Endodermal cell (in vitro differentiated cells): ENCODE data around the gene MLN. TPM values are rescaled to one million over a fixed set of nuclear protein-coding genes. Genes with fewer than 3 reads are reported as not detected.

Experiments
- DNase-seq: peaks from one replicate; pipeline ENCODE4 v3.0.0-alpha.2; 2017
- H3K27ac ChIP-seq: 2 replicates; pipeline ENCODE4 v1.5.1; 2013; ENCODE audit warnings: mild to moderate bottlenecking, low read depth, low read length, moderate library complexity
- H3K27me3 ChIP-seq: 2 replicates; pipeline ENCODE4 v1.6.1; 2013; ENCODE audit warnings: mild to moderate bottlenecking, low read length, moderate library complexity; ENCODE audit not compliant: insufficient read depth, control insufficient read depth, poor library complexity, severe bottlenecking
- H3K36me3 ChIP-seq: 2 replicates; pipeline ENCODE4 v1.7.0; 2013; ENCODE audit warnings: mild to moderate bottlenecking, low read length, moderate library complexity; ENCODE audit not compliant: control insufficient read depth, insufficient read depth
- H3K4me1 ChIP-seq: one replicate; pipeline ENCODE4 v1.7.0; 2013; ENCODE audit warnings: low read length; ENCODE audit not compliant: control insufficient read depth, insufficient read depth
- H3K4me3 ChIP-seq: 2 replicates; pipeline ENCODE4 v1.5.1; 2013; ENCODE audit warnings: mild to moderate bottlenecking, low read length, moderate library complexity
- H3K9ac ChIP-seq: 2 replicates; pipeline ENCODE4 v1.6.1; 2013; ENCODE audit warnings: mild to moderate bottlenecking, low read length, moderate library complexity; ENCODE audit not compliant: poor library complexity, severe bottlenecking; ENCODE audit errors: extremely low read depth
- H3K9me3 ChIP-seq: 2 replicates; pipeline ENCODE4 v1.6.1; 2013; ENCODE audit warnings: mild to moderate bottlenecking, low read length, moderate library complexity; ENCODE audit not compliant: control insufficient read depth
- H3K27ac Mint-ChIP-seq: 2 replicates; pipeline ENCODE4 v1.8.0; 2020; ENCODE audit warnings: mixed read lengths
- H3K27me3 Mint-ChIP-seq: 2 replicates; pipeline ENCODE4 v1.8.0; 2021; ENCODE audit warnings: mild to moderate bottlenecking, mixed read lengths; ENCODE audit not compliant: insufficient read depth
- H3K36me3 Mint-ChIP-seq: 2 replicates; pipeline ENCODE4 v1.8.0; 2020; ENCODE audit warnings: low read depth, mixed read lengths
- H3K4me1 Mint-ChIP-seq: 2 replicates; pipeline ENCODE4 v1.8.0; 2020; ENCODE audit warnings: mixed read lengths
- H3K4me3 Mint-ChIP-seq: 2 replicates; pipeline ENCODE4 v1.8.0; 2020; ENCODE audit warnings: mild to moderate bottlenecking, moderate library complexity, mixed read lengths
- H3K9me3 Mint-ChIP-seq: 2 replicates; pipeline ENCODE4 v1.8.0; 2020; ENCODE audit warnings: mild to moderate bottlenecking, mixed read lengths
- WGBS, 2 experiments: methylation state at CpG; one replicate each; pipeline versions ENCODE4 v1.1.5 to v1.1.7; 2013; ENCODE audit warnings: missing lambda C conversion rate in 2 of 2, mixed read lengths in 1 of 2; ENCODE audit not compliant: insufficient coverage in 1 of 2, insufficient read length in 1 of 2; 5-methylcytosine and 5-hydroxymethylcytosine counted together
- total RNA-seq, 2 donors: library from RNA; stranded (reverse); fragmentation: NEBNext Ultra II Directional in 1 of 2; extraction: Animal tissue kit (Norgen Biotek cat#: 25700) in 1 of 2; gene quantifications; 2 replicates in 1 of 2; 3 replicates in 1 of 2; pipeline ENCODE4 v1.2.1, GENCODE V29; 2021
- TF ChIP-seq, protein P1 (sequence below): fragments of 200-600 bp; sonication (generic); conservative IDR thresholded peaks from 2 replicates; pipeline ENCODE4 v1.5.0; 2021; ENCODE audit warnings: antibody characterized with exemption, mild to moderate bottlenecking

MLN gene
- total RNA-seq, 2 donors from 2014 or later = not detected

DNA sequence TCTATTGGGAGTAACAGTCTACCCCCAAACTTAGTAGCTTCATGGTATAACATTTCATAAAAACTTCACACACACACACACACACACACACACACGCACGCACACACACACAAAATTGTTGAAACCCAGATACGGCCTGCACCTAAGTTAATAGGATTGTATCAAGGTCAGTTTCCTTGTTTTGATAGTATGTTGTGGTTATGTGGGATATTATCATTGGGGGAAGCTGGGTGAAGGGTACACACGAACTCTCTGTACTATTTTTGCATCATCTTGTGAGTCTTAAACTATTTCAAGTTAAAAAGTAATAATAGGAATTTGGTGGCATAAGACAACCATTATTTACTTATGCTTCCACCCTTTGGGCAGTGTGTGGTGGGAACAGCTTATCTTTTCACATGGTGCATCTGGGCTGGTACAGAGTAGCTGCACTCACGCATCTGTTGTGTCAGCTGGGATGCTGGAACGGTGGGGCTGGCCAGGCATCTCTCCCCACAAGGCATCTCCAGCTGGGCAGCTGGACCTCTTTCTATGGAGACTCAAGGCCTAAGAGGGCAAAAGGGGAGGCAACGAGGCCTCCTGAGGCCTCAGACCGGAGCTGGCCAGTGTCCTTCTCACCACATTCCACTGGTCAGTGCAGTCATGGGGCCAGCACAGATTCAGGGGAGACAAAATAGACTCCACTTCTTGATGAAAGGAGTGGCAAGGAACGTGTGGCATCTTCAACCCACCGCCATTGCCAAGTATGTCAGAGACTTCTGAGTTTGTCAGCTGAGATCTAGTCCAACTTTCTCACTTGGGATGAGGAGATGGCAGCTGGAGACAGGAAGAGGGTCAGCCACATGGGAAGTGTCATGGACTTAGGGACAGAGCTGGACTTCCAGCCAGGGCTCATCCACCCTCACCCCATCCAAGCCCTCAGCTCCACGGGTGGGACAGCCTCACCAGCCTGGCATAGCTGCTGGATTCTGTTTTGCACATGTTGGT, 36.6 kb downstream of the MLN start:
- peaks cover under 1% of the 10 kb centered on the region for H3K36me3 ChIP-seq
- H3K27me3 Mint-ChIP-seq = peaks cover 8% of the 10 kb centered on the region
- H3K9me3 ChIP-seq = no peaks in the 10 kb centered on the region
- peaks cover 6% of the 10 kb centered on the region for H3K9me3 Mint-ChIP-seq
- H3K4me3 ChIP-seq = no peak overlapping the region
- DNase-seq = no peak
- peaks cover under 1% of the 10 kb centered on the region for H3K36me3 Mint-ChIP-seq
- H3K4me1 ChIP-seq = peaks cover 7% of the 10 kb centered on the region
- TF ChIP-seq, protein P1, sequence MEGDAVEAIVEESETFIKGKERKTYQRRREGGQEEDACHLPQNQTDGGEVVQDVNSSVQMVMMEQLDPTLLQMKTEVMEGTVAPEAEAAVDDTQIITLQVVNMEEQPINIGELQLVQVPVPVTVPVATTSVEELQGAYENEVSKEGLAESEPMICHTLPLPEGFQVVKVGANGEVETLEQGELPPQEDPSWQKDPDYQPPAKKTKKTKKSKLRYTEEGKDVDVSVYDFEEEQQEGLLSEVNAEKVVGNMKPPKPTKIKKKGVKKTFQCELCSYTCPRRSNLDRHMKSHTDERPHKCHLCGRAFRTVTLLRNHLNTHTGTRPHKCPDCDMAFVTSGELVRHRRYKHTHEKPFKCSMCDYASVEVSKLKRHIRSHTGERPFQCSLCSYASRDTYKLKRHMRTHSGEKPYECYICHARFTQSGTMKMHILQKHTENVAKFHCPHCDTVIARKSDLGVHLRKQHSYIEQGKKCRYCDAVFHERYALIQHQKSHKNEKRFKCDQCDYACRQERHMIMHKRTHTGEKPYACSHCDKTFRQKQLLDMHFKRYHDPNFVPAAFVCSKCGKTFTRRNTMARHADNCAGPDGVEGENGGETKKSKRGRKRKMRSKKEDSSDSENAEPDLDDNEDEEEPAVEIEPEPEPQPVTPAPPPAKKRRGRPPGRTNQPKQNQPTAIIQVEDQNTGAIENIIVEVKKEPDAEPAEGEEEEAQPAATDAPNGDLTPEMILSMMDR = no peak
- H3K27ac ChIP-seq = no peak overlapping the region
- peaks cover 23% of the 10 kb centered on the region for H3K4me1 Mint-ChIP-seq
- H3K27me3 ChIP-seq = no peaks in the 10 kb centered on the region
- no peak overlapping the region for H3K9ac ChIP-seq
- H3K27ac Mint-ChIP-seq = no peak overlapping the region
- no peak overlapping the region for H3K4me3 Mint-ChIP-seq
- 92 to 95% methylated on average over 7 to 11 of the region's 11 CpGs for WGBS, 2 experiments

DNA sequence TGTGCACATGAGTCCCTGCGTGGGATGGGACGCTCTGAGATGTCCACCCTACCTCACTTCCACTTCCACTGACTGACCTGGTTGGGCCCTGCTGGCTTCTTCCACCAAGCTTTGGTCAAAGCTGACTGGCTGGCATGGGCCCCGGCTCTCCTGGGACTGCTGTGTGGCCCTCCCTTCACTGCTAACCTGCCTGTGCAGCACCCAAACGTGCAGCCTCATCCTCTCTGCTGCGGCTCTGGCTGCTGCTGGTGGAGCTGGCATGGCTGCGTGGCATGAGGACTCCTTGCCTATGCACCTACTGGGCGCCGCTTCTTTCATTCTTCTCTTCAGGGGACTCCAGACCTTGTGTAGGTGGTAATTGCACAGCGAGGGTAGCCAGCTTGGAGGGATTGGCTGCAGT, 38.4 kb downstream of the MLN start:
- peaks cover 6% of the 10 kb centered on the region for H3K9me3 Mint-ChIP-seq

DNA sequence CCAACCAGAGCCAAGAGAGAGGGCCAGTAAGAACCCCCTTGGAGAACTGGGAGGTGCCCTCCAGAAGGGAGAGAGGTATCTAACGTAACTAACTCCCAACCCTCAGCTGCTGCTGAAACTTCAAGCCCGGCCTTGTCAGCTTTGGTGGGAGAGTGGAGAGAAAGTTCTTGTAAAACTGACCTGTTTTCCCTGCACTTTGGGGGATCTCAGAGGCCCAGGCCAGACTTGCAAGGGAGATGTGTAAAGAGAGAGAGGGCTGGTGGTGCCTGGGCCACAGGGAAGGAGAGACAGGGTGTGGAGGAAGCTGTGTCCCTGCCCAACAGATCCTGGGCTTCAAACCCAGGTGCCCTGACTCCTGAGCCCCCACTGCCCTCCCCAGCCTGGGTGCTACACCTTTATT, 39.8 kb downstream of the MLN start:
- 95% methylated on average over 2 of the region's 2 CpGs; no CpG with 5 or more reads in 1 of the 2 experiments for WGBS, 2 experiments
- Mint-ChIP-seq H3K27ac (no peak overlapping the region), H3K4me3 (no peak overlapping the region), H3K4me1 (no peaks in the 10 kb centered on the region), H3K9me3 (peaks cover 6% of the 10 kb centered on the region), H3K36me3 (no peaks in the 10 kb centered on the region), H3K27me3 (peaks cover 8% of the 10 kb centered on the region)
- TF ChIP-seq, protein P1 = no peak
- no peaks in the 10 kb centered on the region for H3K36me3 ChIP-seq
- H3K27me3 ChIP-seq = no peaks in the 10 kb centered on the region
- no peak overlapping the region for H3K27ac ChIP-seq
- no peaks in the 10 kb centered on the region for H3K9me3 ChIP-seq
- H3K4me1 ChIP-seq = no peaks in the 10 kb centered on the region
- H3K4me3 ChIP-seq = no peak overlapping the region
- DNase-seq = no peak
- no peak overlapping the region for H3K9ac ChIP-seq

More for the DNA sequence above, 38.4 kb downstream of the MLN start:
- no peaks in the 10 kb centered on the region for H3K4me1 ChIP-seq
- TF ChIP-seq, protein P1 = no peak
- DNase-seq = no peak
- H3K27me3 ChIP-seq = no peaks in the 10 kb centered on the region
- H3K9ac ChIP-seq = no peak overlapping the region
- Mint-ChIP-seq H3K27me3 (peaks cover 8% of the 10 kb centered on the region), H3K4me1 (peaks cover 6% of the 10 kb centered on the region), H3K4me3 (no peak overlapping the region), H3K27ac (no peak overlapping the region), H3K36me3 (no peaks in the 10 kb centered on the region)
- no peaks in the 10 kb centered on the region for H3K36me3 ChIP-seq
- WGBS, 2 experiments = 93 to 94% methylated on average over 7 to 9 of the region's 9 CpGs
- H3K27ac ChIP-seq = no peak overlapping the region
- no peaks in the 10 kb centered on the region for H3K9me3 ChIP-seq
- no peak overlapping the region for H3K4me3 ChIP-seq
